Fibroblast of lung (primary cell): ENCODE measurements around the gene TAF1C.

Experiments used
- CTCF ChIP-seq, 2 donors: IDR thresholded peaks in 1 of 2; conservative IDR thresholded peaks in 1 of 2; 1 replicate in 1 of 2; 2 replicates in 1 of 2; pipeline ENCODE4 v1.5.1; 2011 to 2012; ENCODE audit warnings: low read length in 2 of 2, control low read depth in 1 of 2, inconsistent platforms in 1 of 2, low read depth in 1 of 2, mild to moderate bottlenecking in 1 of 2
- EZH2 ChIP-seq: IDR thresholded peaks from 2 replicates; pipeline ENCODE4 v1.5.1; 2012; ENCODE audit warnings: low read length, control low read depth, mild to moderate bottlenecking; ENCODE audit errors: missing control alignments

DNA sequence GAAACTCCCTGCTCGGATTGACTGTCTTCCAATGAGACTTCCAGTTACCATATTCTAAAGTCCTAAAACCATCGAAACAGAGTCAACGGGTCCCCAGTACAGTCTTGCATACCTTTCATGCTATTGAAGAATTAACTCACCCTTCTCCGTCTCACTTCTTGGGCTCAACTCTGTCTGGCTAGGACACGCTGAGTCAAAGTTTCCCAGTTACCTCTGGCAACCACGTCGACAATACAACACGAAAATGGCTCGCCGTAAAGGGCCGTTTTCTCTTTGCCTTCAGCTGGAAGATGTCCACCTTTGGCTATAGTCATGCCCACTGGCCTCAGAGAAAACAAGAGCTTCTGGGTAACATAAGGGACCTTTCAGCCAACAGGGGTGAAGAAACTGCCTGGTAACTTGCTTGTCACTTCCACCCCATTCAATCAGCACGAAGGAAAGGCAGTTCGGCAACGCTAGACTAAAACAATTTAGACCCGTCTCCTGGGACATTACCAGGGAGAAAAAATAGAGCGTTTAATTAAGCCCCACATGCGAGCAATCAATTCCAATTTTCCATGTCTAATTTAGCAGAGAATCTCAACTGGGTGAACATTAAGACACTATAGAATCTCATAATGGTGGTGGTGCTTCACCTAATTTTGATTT lies 31.4 kb upstream of the TAF1C start:
- TF ChIP-seq CTCF (conservative IDR thresholded peaks at IDR 0.05 in 1 of 2, IDR thresholded peaks at IDR 0.05 in 1 of 2; ENCODE audit: low read depth in 1 of 2, low read length in 2 of 2) (no peak), EZH2 (no peak)
